Mucosa of rectum (tissue), 2 donors: Measurements from ENCODE around the gene NOL4L.
"Not testable (repeated sequence)": the region's sequence is repeated elsewhere in the genome, so short reads cannot be mapped to it uniquely, and the experiment has no call there.

Source experiments
- H3K27ac ChIP-seq, 2 donors: one replicate each; pipeline ENCODE4 v1.7.0; 2013; ENCODE audit warnings: inconsistent platforms in 2 of 2, low read depth in 2 of 2, low read length in 2 of 2
- H3K27me3 ChIP-seq, 2 donors: one replicate each; pipeline ENCODE4 v1.7.0; 2013; ENCODE audit warnings: low read length in 2 of 2; ENCODE audit not compliant: control insufficient read depth in 2 of 2, insufficient read depth in 2 of 2
- H3K36me3 ChIP-seq, 2 donors: one replicate each; pipeline ENCODE4 v1.7.0; 2013; ENCODE audit warnings: low read length in 2 of 2; ENCODE audit not compliant: control insufficient read depth in 2 of 2, insufficient read depth in 2 of 2
- H3K4me1 ChIP-seq, 2 donors: one replicate each; pipeline ENCODE4 v1.7.0; 2013; ENCODE audit warnings: low read length in 2 of 2, mild to moderate bottlenecking in 1 of 2; ENCODE audit not compliant: control insufficient read depth in 2 of 2, insufficient read depth in 2 of 2
- H3K4me3 ChIP-seq, 2 donors: one replicate each; pipeline ENCODE4 v1.7.0; 2013; ENCODE audit warnings: low read length in 2 of 2
- H3K9ac ChIP-seq, 2 donors: one replicate each; pipeline ENCODE4 v1.7.0; 2013; ENCODE audit warnings: low read length in 2 of 2, low read depth in 1 of 2, mild to moderate bottlenecking in 1 of 2
- H3K9me3 ChIP-seq, 2 donors: one replicate each; pipeline ENCODE4 v1.7.0; 2013; ENCODE audit warnings: low read length in 2 of 2; ENCODE audit not compliant: control insufficient read depth in 2 of 2
- donor health status: healthy.
- donor health status: Normal muscosa, but diverticular disease.

NOL4L gene

GRCh38 chr20:32470940-32471339 is 114.2 kb downstream of the NOL4L start:
- peaks cover 76 to 85% of the 10 kb centered on the region in 2 donors for H3K4me1 ChIP-seq
- H3K9ac ChIP-seq: no peak overlapping the region
- H3K36me3 ChIP-seq: peaks cover 11 to 18% of the 10 kb centered on the region in 2 donors

GRCh38 chr20:32470025-32470861 is 114.9 kb downstream of the NOL4L start:
- peaks cover 11 to 18% of the 10 kb centered on the region in 2 donors for H3K36me3 ChIP-seq
- peak overlapping the region; percentile 9 to 52 for H3K27ac ChIP-seq
- peaks cover 77 to 84% of the 10 kb centered on the region in 2 donors for H3K4me1 ChIP-seq
- H3K27me3 ChIP-seq: no peaks in the 10 kb centered on the region
- H3K9me3 ChIP-seq: no peaks in the 10 kb centered on the region
- no peak overlapping the region for H3K4me3 ChIP-seq
- peak overlapping the region in 1 of 2 donors; percentile 33 for H3K9ac ChIP-seq

More at GRCh38 chr20:32470940-32471339, 114.2 kb downstream of the NOL4L start:
- H3K27ac ChIP-seq: peak overlapping the region; percentile 9 to 52
- no peak overlapping the region for H3K4me3 ChIP-seq
- no peaks in the 10 kb centered on the region for H3K9me3 ChIP-seq
- no peaks in the 10 kb centered on the region for H3K27me3 ChIP-seq

GRCh38 chr20:32468860-32469259 is 116.3 kb downstream of the NOL4L start:
- Histone ChIP-seq H3K27ac (peak overlapping the region in 1 of 2 donors; percentile 39), H3K27me3 (no peaks in the 10 kb centered on the region), H3K4me3 (no peak overlapping the region), H3K9me3 (no peaks in the 10 kb centered on the region), H3K4me1 (peaks cover 77 to 84% of the 10 kb centered on the region in 2 donors), H3K36me3 (peaks cover 11 to 18% of the 10 kb centered on the region in 2 donors), H3K9ac (no peak overlapping the region)

- no peaks in the 10 kb centered on the region for H3K27me3 ChIP-seq
- peak overlapping the region; percentile 97 for H3K27ac ChIP-seq
- H3K9me3 ChIP-seq: no peaks in the 10 kb centered on the region
- H3K4me1 ChIP-seq: peaks cover 79 to 84% of the 10 kb centered on the region in 2 donors
- H3K36me3 ChIP-seq: peaks cover 11 to 18% of the 10 kb centered on the region in 2 donors
- no peak overlapping the region for H3K4me3 ChIP-seq
- peak overlapping the region; percentile 63 to 67 for H3K9ac ChIP-seq
Observed at GRCh38 chr20:32468313-32468640, 116.9 kb downstream of the NOL4L start.

- peak overlapping the region; percentile 63 to 67 for H3K9ac ChIP-seq
- peak overlapping the region; percentile 97 for H3K27ac ChIP-seq
- peaks cover 11 to 18% of the 10 kb centered on the region in 2 donors for H3K36me3 ChIP-seq
- peaks cover 81 to 84% of the 10 kb centered on the region in 2 donors for H3K4me1 ChIP-seq
- H3K9me3 ChIP-seq: no peaks in the 10 kb centered on the region
- no peaks in the 10 kb centered on the region for H3K27me3 ChIP-seq
- H3K4me3 ChIP-seq: no peak overlapping the region
Observed at GRCh38 chr20:32467506-32468312, 117.4 kb downstream of the NOL4L start.

- Histone ChIP-seq H3K27ac (peak overlapping the region; percentile 97), H3K9ac (peak overlapping the region; percentile 32 to 67), H3K9me3 (no peaks in the 10 kb centered on the region), H3K4me1 (peaks cover 78 to 79% of the 10 kb centered on the region in 2 donors), H3K4me3 (no peak overlapping the region), H3K36me3 (peaks cover 9 to 11% of the 10 kb centered on the region in 2 donors), H3K27me3 (no peaks in the 10 kb centered on the region)
Observed at GRCh38 chr20:32466739-32467505, 118.2 kb downstream of the NOL4L start.

- H3K4me3 ChIP-seq, H3K9me3 ChIP-seq, H3K27me3 ChIP-seq, H3K36me3 ChIP-seq: not testable (repeated sequence)
- Histone ChIP-seq H3K27ac (peak overlapping the region; percentile 97), H3K9ac (peak overlapping the region in 1 of 2 donors; percentile 67), H3K4me1 (peaks cover 74 to 76% of the 10 kb centered on the region in 2 donors)
Observed at GRCh38 chr20:32465901-32466675, 119.0 kb downstream of the NOL4L start.

- H3K9me3 ChIP-seq: no peaks in the 10 kb centered on the region
- H3K27ac ChIP-seq: peak overlapping the region; percentile 97
- H3K9ac ChIP-seq: peak overlapping the region; percentile 54 to 67
- no peak overlapping the region for H3K4me3 ChIP-seq
- H3K27me3 ChIP-seq: no peaks in the 10 kb centered on the region
- peaks cover 66 to 68% of the 10 kb centered on the region in 2 donors for H3K4me1 ChIP-seq
- peaks cover 4 to 7% of the 10 kb centered on the region in 2 donors for H3K36me3 ChIP-seq
Observed at GRCh38 chr20:32465092-32465900, 119.8 kb downstream of the NOL4L start.
